HepG2 (cell line): ENCODE results near the gene SLC2A4. TPM values are rescaled to one million over a fixed set of nuclear protein-coding genes. Genes with fewer than 3 reads are reported as not detected.

ENCODE experiments used
- ARNTL ChIP-seq: sonication (generic); formaldehyde crosslinking; IDR thresholded peaks from 2 replicates; pipeline ENCODE4 v1.4.0; 2020; ENCODE audit warnings: mild to moderate bottlenecking, missing genetic modification reagents
- HMG20A ChIP-seq: IDR thresholded peaks from 2 replicates; pipeline ENCODE4 v1.6.1; 2016; ENCODE audit warnings: borderline replicate concordance
- ISL2 ChIP-seq: sonication (generic); formaldehyde crosslinking; IDR thresholded peaks from 2 replicates; pipeline ENCODE4 v1.5.0; 2020; ENCODE audit warnings: missing genetic modification reagents
- KLF13 ChIP-seq: sonication (generic); formaldehyde crosslinking; IDR thresholded peaks from 2 replicates; pipeline ENCODE4 v1.4.0; 2020; ENCODE audit warnings: mild to moderate bottlenecking, missing genetic modification reagents
- NFE2L1 ChIP-seq: sonication (generic); formaldehyde crosslinking; IDR thresholded peaks from 2 replicates; pipeline ENCODE4 v1.4.0; 2020; ENCODE audit warnings: missing genetic modification reagents, mild to moderate bottlenecking, borderline replicate concordance
- PTBP1 ChIP-seq: fragments of 200-400 bp; formaldehyde crosslinking; IDR thresholded peaks from 2 replicates; pipeline ENCODE4 v1.6.1; 2018; ENCODE audit warnings: low read length, low read depth; ENCODE audit not compliant: poor library complexity, severe bottlenecking
- THAP11 ChIP-seq: IDR thresholded peaks from 2 replicates; pipeline ENCODE4 v1.6.1; 2016; ENCODE audit warnings: missing biosample characterization, missing genetic modification reagents
- TSC22D2 ChIP-seq: sonication (generic); formaldehyde crosslinking; IDR thresholded peaks from 2 replicates; pipeline ENCODE4 v1.5.1; 2020; ENCODE audit warnings: missing genetic modification reagents, mild to moderate bottlenecking, borderline replicate concordance
- ZFP90 ChIP-seq: sonication (generic); formaldehyde crosslinking; IDR thresholded peaks from 2 replicates; pipeline ENCODE4 v1.8.0; 2022; ENCODE audit warnings: missing genetic modification reagents, mild to moderate bottlenecking, inconsistent platforms, borderline replicate concordance
- ZNF644 ChIP-seq: IDR thresholded peaks from 2 replicates; pipeline ENCODE4 v1.6.1; 2016; ENCODE audit warnings: low read depth
- ZSCAN25 ChIP-seq: sonication (generic); formaldehyde crosslinking; IDR thresholded peaks from 2 replicates; pipeline ENCODE4 v1.8.0; 2022; ENCODE audit warnings: mild to moderate bottlenecking, missing genetic modification reagents
- polyA plus RNA-seq, 8 experiments: library from polyadenylated mRNA; depleted of rRNA in 3 of 8; stranded (reverse) in 7 of 8; unstranded in 1 of 8; fragments of >200 nt; fragmentation: Illumina TruSeq in 4 of 8; extraction: Trizol in 4 of 8; gene quantifications; 2 replicates each; pipeline versions ENCODE4 v1.2.1 to v1.2.3, GENCODE V29; 2011 to 2016; ENCODE audit warnings: low read depth in 4 of 8, missing spikeins in 1 of 8, mixed read lengths in 1 of 8; ENCODE audit not compliant: insufficient read depth in 1 of 8
- total RNA-seq, 5 experiments: library from RNA; depleted of rRNA; stranded (reverse); fragments of >200 nt; fragmentation: Illumina TruSeq; extraction: Trizol; gene quantifications; 2 replicates each; pipeline ENCODE4 v1.2.3, GENCODE V29; 2016; ENCODE audit warnings: low read depth in 1 of 5
- TF ChIP-seq, protein P1 (sequence below): sonication (generic); formaldehyde crosslinking; IDR thresholded peaks from 2 replicates; pipeline ENCODE4 v1.4.0; 2020; ENCODE audit warnings: mild to moderate bottlenecking, missing genetic modification reagents, borderline replicate concordance
- TF ChIP-seq, protein P2 (sequence below): conservative IDR thresholded peaks from 2 replicates; pipeline ENCODE4 v1.6.1; 2018; ENCODE audit warnings: missing genetic modification reagents
- TF ChIP-seq, protein P3 (sequence below): sonication (generic); formaldehyde crosslinking; IDR thresholded peaks from 2 replicates; pipeline ENCODE4 v1.4.0; 2020; ENCODE audit warnings: missing genetic modification reagents
- TF ChIP-seq, protein P4 (sequence below), 2 experiments: sonication (generic) in 1 of 2; formaldehyde crosslinking in 1 of 2; IDR thresholded peaks; 2 replicates each; pipeline versions ENCODE4 v1.5.1 to v1.6.1; 2011 to 2020; ENCODE audit warnings: borderline replicate concordance in 1 of 2, low read depth in 1 of 2, low read length in 1 of 2, mild to moderate bottlenecking in 1 of 2, missing genetic modification reagents in 1 of 2, moderate library complexity in 1 of 2
- TF ChIP-seq, protein P5 (sequence below): IDR thresholded peaks from 2 replicates; pipeline ENCODE4 v1.6.1; 2016; ENCODE audit warnings: missing genetic modification reagents, missing compliant biosample characterization
- TF ChIP-seq, protein P6 (sequence below): sonication (generic); formaldehyde crosslinking; IDR thresholded peaks from 2 replicates; pipeline ENCODE4 v1.5.0; 2020; ENCODE audit warnings: mild to moderate bottlenecking, low read depth, missing genetic modification reagents, borderline replicate concordance
- TF ChIP-seq, protein P7 (sequence below): sonication (generic); formaldehyde crosslinking; IDR thresholded peaks from 2 replicates; pipeline ENCODE4 v1.4.0; 2020; ENCODE audit warnings: missing genetic modification reagents
- TF ChIP-seq, protein P8 (sequence below): sonication (generic); formaldehyde crosslinking; IDR thresholded peaks from 2 replicates; pipeline ENCODE4 v1.4.0; 2020; ENCODE audit warnings: mild to moderate bottlenecking, missing genetic modification reagents

The SLC2A4 gene
- total and polyA plus RNA-seq, 2 of the 13 experiments (the other 11 are each of a cell fraction or from before 2014, with no cell fraction given) = 4.9 to 5.8 TPM

DNA sequence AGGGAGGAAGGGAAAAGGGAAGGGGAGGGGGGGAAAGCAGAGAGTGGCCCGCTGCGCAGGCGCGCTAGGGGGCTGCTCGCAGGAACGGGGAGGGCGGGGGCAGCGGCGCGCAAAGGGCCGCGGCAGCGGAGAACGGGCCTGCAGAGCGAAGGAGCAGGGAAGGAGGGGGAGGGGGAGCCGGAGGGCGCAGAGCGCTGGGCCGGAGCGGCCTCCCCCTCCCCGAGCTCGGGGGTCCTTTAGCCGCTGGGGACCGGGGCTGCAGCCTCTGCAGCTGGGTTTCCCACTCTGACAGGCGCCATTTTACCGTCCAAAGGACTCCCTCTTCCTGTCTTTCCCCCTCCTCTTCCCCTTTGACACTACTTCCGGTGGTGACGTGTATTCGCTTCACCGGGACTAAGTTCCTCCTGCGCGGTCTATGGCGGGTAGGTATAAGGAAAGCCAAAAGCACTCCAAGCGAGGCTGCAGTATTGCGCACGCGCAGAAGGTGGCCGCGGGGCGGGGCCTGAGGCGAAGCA, 29.8 kb upstream of the SLC2A4 start, which contains the start of gene CTDNEP1 (continued):
- TF ChIP-seq, protein P1, sequence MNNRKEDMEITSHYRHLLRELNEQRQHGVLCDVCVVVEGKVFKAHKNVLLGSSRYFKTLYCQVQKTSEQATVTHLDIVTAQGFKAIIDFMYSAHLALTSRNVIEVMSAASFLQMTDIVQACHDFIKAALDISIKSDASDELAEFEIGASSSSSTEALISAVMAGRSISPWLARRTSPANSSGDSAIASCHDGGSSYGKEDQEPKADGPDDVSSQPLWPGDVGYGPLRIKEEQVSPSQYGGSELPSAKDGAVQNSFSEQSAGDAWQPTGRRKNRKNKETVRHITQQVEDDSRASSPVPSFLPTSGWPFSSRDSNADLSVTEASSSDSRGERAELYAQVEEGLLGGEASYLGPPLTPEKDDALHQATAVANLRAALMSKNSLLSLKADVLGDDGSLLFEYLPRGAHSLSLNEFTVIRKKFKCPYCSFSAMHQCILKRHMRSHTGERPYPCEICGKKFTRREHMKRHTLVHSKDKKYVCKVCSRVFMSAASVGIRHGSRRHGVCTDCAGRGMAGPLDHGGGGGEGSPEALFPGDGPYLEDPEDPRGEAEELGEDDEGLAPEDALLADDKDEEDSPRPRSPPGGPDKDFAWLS (CRISPR knock-in tag) = no peak
- TF ChIP-seq, protein P2, sequence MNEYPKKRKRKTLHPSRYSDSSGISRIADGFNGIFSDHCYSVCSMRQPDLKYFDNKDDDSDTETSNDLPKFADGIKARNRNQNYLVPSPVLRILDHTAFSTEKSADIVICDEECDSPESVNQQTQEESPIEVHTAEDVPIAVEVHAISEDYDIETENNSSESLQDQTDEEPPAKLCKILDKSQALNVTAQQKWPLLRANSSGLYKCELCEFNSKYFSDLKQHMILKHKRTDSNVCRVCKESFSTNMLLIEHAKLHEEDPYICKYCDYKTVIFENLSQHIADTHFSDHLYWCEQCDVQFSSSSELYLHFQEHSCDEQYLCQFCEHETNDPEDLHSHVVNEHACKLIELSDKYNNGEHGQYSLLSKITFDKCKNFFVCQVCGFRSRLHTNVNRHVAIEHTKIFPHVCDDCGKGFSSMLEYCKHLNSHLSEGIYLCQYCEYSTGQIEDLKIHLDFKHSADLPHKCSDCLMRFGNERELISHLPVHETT (CRISPR knock-in tag) = no peak
- TF ChIP-seq, protein P3, sequence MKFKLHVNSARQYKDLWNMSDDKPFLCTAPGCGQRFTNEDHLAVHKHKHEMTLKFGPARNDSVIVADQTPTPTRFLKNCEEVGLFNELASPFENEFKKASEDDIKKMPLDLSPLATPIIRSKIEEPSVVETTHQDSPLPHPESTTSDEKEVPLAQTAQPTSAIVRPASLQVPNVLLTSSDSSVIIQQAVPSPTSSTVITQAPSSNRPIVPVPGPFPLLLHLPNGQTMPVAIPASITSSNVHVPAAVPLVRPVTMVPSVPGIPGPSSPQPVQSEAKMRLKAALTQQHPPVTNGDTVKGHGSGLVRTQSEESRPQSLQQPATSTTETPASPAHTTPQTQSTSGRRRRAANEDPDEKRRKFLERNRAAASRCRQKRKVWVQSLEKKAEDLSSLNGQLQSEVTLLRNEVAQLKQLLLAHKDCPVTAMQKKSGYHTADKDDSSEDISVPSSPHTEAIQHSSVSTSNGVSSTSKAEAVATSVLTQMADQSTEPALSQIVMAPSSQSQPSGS (CRISPR knock-in tag) = no peak
- TF ChIP-seq TSC22D2 (CRISPR knock-in tag) (no peak), ZFP90 (CRISPR knock-in tag) (no peak), ARNTL (CRISPR knock-in tag) (no peak), ISL2 (CRISPR knock-in tag) (no peak), HMG20A (CRISPR knock-in tag) (no peak), KLF13 (CRISPR knock-in tag) (no peak), ZSCAN25 (CRISPR knock-in tag) (no peak), PTBP1 (no peak), NFE2L1 (no peak), ZNF644 (CRISPR knock-in tag) (no peak), THAP11 (CRISPR knock-in tag) (peak; percentile 91)
- TF ChIP-seq, protein P4, sequence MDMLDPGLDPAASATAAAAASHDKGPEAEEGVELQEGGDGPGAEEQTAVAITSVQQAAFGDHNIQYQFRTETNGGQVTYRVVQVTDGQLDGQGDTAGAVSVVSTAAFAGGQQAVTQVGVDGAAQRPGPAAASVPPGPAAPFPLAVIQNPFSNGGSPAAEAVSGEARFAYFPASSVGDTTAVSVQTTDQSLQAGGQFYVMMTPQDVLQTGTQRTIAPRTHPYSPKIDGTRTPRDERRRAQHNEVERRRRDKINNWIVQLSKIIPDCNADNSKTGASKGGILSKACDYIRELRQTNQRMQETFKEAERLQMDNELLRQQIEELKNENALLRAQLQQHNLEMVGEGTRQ (IDR thresholded peaks at IDR 0.05; ENCODE audit: low read depth, low read length) = no peak
- TF ChIP-seq, protein P4 (CRISPR knock-in tag; IDR thresholded peaks at IDR 0.05; ENCODE audit: borderline replicate concordance) = no peak
- TF ChIP-seq, protein P5, sequence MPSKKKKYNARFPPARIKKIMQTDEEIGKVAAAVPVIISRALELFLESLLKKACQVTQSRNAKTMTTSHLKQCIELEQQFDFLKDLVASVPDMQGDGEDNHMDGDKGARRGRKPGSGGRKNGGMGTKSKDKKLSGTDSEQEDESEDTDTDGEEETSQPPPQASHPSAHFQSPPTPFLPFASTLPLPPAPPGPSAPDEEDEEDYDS (CRISPR knock-in tag) = peak; percentile 76
- TF ChIP-seq, protein P6, sequence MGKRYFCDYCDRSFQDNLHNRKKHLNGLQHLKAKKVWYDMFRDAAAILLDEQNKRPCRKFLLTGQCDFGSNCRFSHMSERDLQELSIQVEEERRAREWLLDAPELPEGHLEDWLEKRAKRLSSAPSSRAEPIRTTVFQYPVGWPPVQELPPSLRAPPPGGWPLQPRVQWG (CRISPR knock-in tag) = no peak
- TF ChIP-seq, protein P7, sequence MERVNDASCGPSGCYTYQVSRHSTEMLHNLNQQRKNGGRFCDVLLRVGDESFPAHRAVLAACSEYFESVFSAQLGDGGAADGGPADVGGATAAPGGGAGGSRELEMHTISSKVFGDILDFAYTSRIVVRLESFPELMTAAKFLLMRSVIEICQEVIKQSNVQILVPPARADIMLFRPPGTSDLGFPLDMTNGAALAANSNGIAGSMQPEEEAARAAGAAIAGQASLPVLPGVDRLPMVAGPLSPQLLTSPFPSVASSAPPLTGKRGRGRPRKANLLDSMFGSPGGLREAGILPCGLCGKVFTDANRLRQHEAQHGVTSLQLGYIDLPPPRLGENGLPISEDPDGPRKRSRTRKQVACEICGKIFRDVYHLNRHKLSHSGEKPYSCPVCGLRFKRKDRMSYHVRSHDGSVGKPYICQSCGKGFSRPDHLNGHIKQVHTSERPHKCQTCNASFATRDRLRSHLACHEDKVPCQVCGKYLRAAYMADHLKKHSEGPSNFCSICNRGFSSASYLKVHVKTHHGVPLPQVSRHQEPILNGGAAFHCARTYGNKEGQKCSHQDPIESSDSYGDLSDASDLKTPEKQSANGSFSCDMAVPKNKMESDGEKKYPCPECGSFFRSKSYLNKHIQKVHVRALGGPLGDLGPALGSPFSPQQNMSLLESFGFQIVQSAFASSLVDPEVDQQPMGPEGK (CRISPR knock-in tag) = no peak; the same call in 1 of the 2 replicates
- TF ChIP-seq, protein P8, sequence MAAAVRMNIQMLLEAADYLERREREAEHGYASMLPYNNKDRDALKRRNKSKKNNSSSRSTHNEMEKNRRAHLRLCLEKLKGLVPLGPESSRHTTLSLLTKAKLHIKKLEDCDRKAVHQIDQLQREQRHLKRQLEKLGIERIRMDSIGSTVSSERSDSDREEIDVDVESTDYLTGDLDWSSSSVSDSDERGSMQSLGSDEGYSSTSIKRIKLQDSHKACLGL (CRISPR knock-in tag) = no peak
